ENCODE measurements around the gene CRYZ. TPM values are rescaled to one million over a fixed set of nuclear protein-coding genes. Genes with fewer than 3 reads are reported as not detected.
"Not testable (repeated sequence)": the region's sequence is repeated elsewhere in the genome, so short reads cannot be mapped to it uniquely, and the experiment has no call there.

The CRYZ gene
- total RNA-seq, 2 experiments from 2014 or later, result 15.3 to 18.0 TPM

GRCh38 chr1:74755475-74755874 lies 22.6 kb upstream of the CRYZ start:
- Mint-ChIP-seq H3K9me3 (ENCODE audit: insufficient read depth) (peaks cover 9% of the 10 kb centered on the region), H3K27me3 (ENCODE audit: low read depth) (no peaks in the 10 kb centered on the region), H3K27ac (no peak overlapping the region), H3K4me3 (no peak overlapping the region), H3K36me3 (ENCODE audit: low read depth) (peaks cover 78% of the 10 kb centered on the region), H3K4me1 (ENCODE audit: low read depth) (no peaks in the 10 kb centered on the region)
- no peak for DNase-seq
- ATAC-seq, result no peak
- ChIA-PET POLR2A (no interaction called here), CTCF (no interaction called here)

DNA sequence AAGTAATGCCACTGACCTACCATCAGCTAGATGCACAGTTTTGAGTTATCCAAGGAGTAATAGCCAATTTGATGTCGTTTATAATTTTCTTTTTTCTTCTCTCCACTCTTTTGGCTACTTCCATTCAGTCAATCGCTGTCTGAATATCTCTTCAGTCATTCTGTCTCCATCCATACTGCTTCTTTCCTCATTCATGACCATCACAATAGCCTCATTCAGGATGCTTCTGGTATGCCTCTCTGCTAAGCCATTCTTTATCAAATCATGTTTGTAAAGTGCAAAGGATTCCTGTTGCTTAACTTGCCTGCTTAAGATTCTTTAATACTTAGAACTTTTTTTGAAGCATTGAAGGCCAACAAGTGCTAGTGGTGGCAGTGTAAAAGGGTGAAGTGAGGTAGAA lies 20.3 kb upstream of the CRYZ start:
- POLR2A ChIA-PET, result no interaction called here
- H3K4me3 Mint-ChIP-seq, result no peak overlapping the region
- CTCF ChIA-PET, result no interaction called here
- peaks cover 9% of the 10 kb centered on the region for H3K9me3 Mint-ChIP-seq (ENCODE audit: insufficient read depth)
- no peaks in the 10 kb centered on the region for H3K27me3 Mint-ChIP-seq (ENCODE audit: low read depth)
- no peak overlapping the region for H3K27ac Mint-ChIP-seq
- peaks cover 72% of the 10 kb centered on the region for H3K36me3 Mint-ChIP-seq (ENCODE audit: low read depth)
- DNase-seq, result no peak
- H3K4me1 Mint-ChIP-seq (ENCODE audit: low read depth), result no peaks in the 10 kb centered on the region
- ATAC-seq, result no peak

- H3K4me3 Mint-ChIP-seq, result no peak overlapping the region
- peaks cover 60% of the 10 kb centered on the region for H3K36me3 Mint-ChIP-seq (ENCODE audit: low read depth)
- DNase-seq (no peak), ATAC-seq (no peak)
- no peaks in the 10 kb centered on the region for H3K4me1 Mint-ChIP-seq (ENCODE audit: low read depth)
- peaks cover 7% of the 10 kb centered on the region for H3K9me3 Mint-ChIP-seq (ENCODE audit: insufficient read depth)
- H3K27me3 Mint-ChIP-seq (ENCODE audit: low read depth), result no peaks in the 10 kb centered on the region
- H3K27ac Mint-ChIP-seq, result no peak overlapping the region
- CTCF ChIA-PET, result interaction anchor here (2.2 kb wide), 1 partner anchor 15 kb away, joined by 9 read pairs; the partner anchor contains the start of genes CRYZ and TYW3
- POLR2A ChIA-PET, result no interaction called here
Measured at GRCh38 chr1:74748960-74749359, 16.1 kb upstream of the CRYZ start.

DNA sequence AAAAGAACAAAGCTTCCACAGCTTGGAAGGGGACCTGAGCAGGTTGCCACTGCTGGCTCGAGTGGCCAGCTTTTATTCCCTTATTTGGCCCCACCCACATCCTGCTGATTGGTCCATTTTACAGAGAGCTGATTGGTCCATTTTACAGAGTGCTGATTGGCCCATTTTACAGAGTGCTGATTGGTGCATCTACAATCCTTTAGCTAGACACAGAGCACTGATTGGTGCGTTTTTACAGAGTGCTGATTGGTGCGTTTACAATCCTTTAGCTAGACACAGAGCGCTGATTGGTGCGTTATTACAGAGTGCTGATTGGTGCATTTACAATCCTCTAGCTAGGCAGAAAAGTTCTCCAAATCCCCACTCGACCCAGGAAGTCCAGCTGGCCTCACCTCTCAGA lies 12.4 kb upstream of the CRYZ start:
- H3K4me3 Mint-ChIP-seq; POLR2A ChIA-PET; H3K27me3 Mint-ChIP-seq (ENCODE audit: low read depth); H3K27ac Mint-ChIP-seq; ATAC-seq; DNase-seq; H3K4me1 Mint-ChIP-seq (ENCODE audit: low read depth); CTCF ChIA-PET: not testable (repeated sequence)
- Mint-ChIP-seq H3K9me3 (ENCODE audit: insufficient read depth) (peaks cover 13% of the 10 kb centered on the region), H3K36me3 (ENCODE audit: low read depth) (peaks cover 70% of the 10 kb centered on the region)

DNA sequence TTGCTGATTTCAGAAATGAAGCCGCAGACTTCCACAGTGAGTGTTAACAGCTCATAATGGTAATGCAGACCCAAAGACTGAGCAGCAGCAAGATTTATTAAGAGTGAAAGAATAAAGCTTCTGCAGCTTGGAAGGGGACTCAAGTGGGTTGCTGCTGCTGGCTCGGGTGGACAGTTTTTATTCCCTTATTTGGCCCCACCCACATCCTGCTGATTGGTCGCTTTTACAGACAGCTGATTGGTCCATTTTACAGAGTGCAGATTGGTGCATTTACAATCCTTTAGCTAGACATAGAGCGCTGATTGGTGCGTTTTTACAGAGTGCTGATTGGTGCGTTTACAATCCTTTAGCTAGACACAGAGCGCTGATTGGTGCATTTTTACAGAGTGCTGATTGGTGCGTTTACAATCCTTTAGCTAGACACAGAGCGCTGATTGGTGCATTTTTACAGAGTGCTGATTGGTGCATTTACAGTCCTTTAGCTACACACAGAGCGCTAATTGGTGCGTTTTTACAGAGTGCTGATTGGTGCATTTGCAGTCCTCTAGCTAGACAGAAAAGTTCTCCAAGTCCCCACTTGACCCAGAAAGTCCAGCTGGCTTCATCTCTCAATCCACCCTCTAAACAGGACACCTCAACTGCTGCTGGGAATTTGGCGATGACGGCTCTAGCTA lies 7.6 kb upstream of the CRYZ start:
- H3K9me3 Mint-ChIP-seq (ENCODE audit: insufficient read depth), result peaks cover 13% of the 10 kb centered on the region
- CTCF ChIA-PET; H3K27me3 Mint-ChIP-seq (ENCODE audit: low read depth); DNase-seq; POLR2A ChIA-PET; ATAC-seq; H3K4me3 Mint-ChIP-seq; H3K4me1 Mint-ChIP-seq (ENCODE audit: low read depth); H3K27ac Mint-ChIP-seq: not testable (repeated sequence)
- peaks cover 75% of the 10 kb centered on the region for H3K36me3 Mint-ChIP-seq (ENCODE audit: low read depth)

DNA sequence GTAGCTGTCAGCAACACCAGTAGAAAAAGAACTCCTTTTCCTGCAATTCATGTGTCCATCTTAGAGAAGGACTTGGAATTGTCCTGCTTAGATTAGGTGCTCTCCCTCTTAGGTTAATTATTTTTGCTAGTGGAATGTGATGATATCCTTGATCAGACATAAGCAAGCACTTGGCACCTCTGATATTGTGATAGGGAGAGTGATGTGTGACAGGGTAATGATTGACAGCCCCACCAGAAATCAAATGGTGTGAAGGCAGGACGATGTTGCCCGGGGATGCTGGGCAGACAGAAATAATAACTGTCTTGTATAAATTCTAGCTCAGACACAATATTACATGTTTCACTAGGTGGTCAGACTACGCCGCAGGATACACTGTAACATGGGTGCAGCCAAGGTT lies 4.5 kb upstream of the CRYZ start:
- ATAC-seq (no peak), DNase-seq (no peak)
- Mint-ChIP-seq H3K36me3 (ENCODE audit: low read depth) (peaks cover 48% of the 10 kb centered on the region), H3K27ac (no peak overlapping the region), H3K27me3 (ENCODE audit: low read depth) (no peaks in the 10 kb centered on the region), H3K4me3 (no peak overlapping the region), H3K9me3 (ENCODE audit: insufficient read depth) (no peaks in the 10 kb centered on the region), H3K4me1 (ENCODE audit: low read depth) (peaks cover 13% of the 10 kb centered on the region)
- CTCF ChIA-PET, result no interaction called here
- POLR2A ChIA-PET, result no interaction called here

- ChIA-PET POLR2A (interaction anchor here (1.4 kb wide), 1 partner anchor 1053 kb away, joined by 3 read pairs; no protein-coding TSS in a partner anchor), CTCF (interaction anchor here (0.6 to 2.5 kb wide), 13 partner anchors 9 to 668 kb away, joined by 3 to 14 read pairs (median 4); no protein-coding TSS in a partner anchor)
- H3K4me3 Mint-ChIP-seq, result peak overlapping the region; percentile 91
- H3K36me3 Mint-ChIP-seq (ENCODE audit: low read depth), result peaks cover 19% of the 10 kb centered on the region
- DNase-seq, result peak; percentile 65
- peaks cover 25% of the 10 kb centered on the region for H3K4me1 Mint-ChIP-seq (ENCODE audit: low read depth)
- no peaks in the 10 kb centered on the region for H3K9me3 Mint-ChIP-seq (ENCODE audit: insufficient read depth)
- ATAC-seq, result peak; percentile 64
- no peaks in the 10 kb centered on the region for H3K27me3 Mint-ChIP-seq (ENCODE audit: low read depth)
- H3K27ac Mint-ChIP-seq, result peak overlapping the region; percentile 99
Measured at GRCh38 chr1:74733604-74734484, 994 bp upstream of the CRYZ start.

- CTCF ChIA-PET, result interaction anchor here (0.8 to 2.5 kb wide), 7 partner anchors 9 to 229 kb away, joined by 3 to 14 read pairs (median 9); no protein-coding TSS in a partner anchor
- peak; percentile 30 for ATAC-seq
- Mint-ChIP-seq H3K27ac (peak overlapping the region; percentile 99), H3K4me3 (peak overlapping the region; percentile 91), H3K4me1 (ENCODE audit: low read depth) (peaks cover 26% of the 10 kb centered on the region)
- not testable (repeated sequence) for H3K36me3 Mint-ChIP-seq (ENCODE audit: low read depth); DNase-seq; H3K27me3 Mint-ChIP-seq (ENCODE audit: low read depth); H3K9me3 Mint-ChIP-seq (ENCODE audit: insufficient read depth)
- POLR2A ChIA-PET, result interaction anchor here (1.4 kb wide), 1 partner anchor 1055 kb away, joined by 3 read pairs; no protein-coding TSS in a partner anchor
Measured at GRCh38 chr1:74732071-74732946, 541 bp downstream of the CRYZ start.

DNA sequence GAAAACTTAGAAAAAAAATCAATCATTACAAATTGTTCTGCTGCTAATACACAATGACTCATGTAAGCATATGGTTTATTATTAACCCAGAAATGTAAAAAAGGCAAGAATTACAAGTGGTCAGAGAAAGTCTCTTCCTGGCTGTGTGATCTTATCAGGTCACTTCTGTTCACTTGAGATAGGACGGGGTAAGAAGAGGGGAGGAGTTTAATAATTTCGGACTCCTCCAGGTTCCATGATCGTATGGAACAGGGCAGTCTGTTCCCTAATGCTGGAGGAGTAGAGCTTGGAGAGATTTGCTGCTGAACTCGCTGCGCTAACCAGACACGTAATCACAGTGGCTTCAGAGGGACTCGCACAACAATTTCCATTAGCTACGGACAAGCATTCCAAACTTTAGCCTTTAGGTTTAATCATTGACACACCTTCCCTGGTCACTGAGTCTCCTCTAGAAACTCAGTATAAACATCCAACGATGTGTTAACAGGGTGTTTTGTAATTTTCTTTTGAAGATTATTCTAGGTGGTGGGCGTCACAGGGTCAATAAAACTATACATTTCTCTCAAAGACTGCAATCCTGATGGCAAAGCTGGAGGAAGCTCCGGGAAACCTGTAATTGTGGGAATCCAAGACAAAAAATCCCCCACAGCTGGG lies 1.3 kb downstream of the CRYZ start:
- H3K4me3 Mint-ChIP-seq, result peak overlapping the region; percentile 31
- H3K27ac Mint-ChIP-seq, result no peak overlapping the region
- H3K4me1 Mint-ChIP-seq (ENCODE audit: low read depth), result peaks cover 26% of the 10 kb centered on the region

GRCh38 chr1:74729741-74730478 lies 2.9 kb downstream of the CRYZ start:
- DNase-seq, result no peak
- POLR2A ChIA-PET, result no interaction called here
- CTCF ChIA-PET, result interaction anchor here (1.0 kb wide), 1 partner anchor 40 kb away, joined by 3 read pairs; no protein-coding TSS in a partner anchor
- no peak overlapping the region for H3K27ac Mint-ChIP-seq
- H3K4me3 Mint-ChIP-seq, result no peak overlapping the region
- ATAC-seq, result no peak
- H3K36me3 Mint-ChIP-seq (ENCODE audit: low read depth), result peaks cover 7% of the 10 kb centered on the region
- H3K4me1 Mint-ChIP-seq (ENCODE audit: low read depth), result peaks cover 21% of the 10 kb centered on the region
- no peaks in the 10 kb centered on the region for H3K27me3 Mint-ChIP-seq (ENCODE audit: low read depth)
- H3K9me3 Mint-ChIP-seq (ENCODE audit: insufficient read depth), result peaks cover 12% of the 10 kb centered on the region

More for the DNA sequence above, 1.3 kb downstream of the CRYZ start:
- ChIA-PET CTCF (no interaction called here), POLR2A (no interaction called here)
- DNase-seq (no peak), ATAC-seq (no peak)
- H3K36me3 Mint-ChIP-seq (ENCODE audit: low read depth), result peaks cover 4% of the 10 kb centered on the region
- peaks cover 7% of the 10 kb centered on the region for H3K9me3 Mint-ChIP-seq (ENCODE audit: insufficient read depth)
- no peaks in the 10 kb centered on the region for H3K27me3 Mint-ChIP-seq (ENCODE audit: low read depth)

DNA sequence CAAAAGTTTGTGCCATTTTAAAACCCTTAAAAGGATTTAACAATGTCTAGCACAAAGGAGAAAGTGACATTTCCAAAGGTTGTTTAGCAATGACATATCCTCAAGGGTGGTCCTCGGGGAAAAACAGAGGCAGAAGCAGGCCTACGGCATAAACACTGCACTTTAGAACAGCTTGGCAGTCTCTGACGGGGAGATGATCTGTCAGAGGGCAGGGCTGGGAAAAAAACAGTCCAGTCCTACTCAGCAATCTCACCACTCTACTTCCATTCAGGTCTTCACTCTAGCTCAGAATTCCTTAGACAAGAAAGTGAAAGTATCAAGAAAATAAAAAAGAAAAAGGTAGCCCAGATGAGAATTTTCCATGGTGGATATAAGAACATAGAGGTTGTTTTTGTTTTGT lies 4.1 kb downstream of the CRYZ start:
- CTCF ChIA-PET, result no interaction called here
- Mint-ChIP-seq H3K27ac (no peak overlapping the region), H3K4me1 (ENCODE audit: low read depth) (peaks cover 13% of the 10 kb centered on the region), H3K4me3 (no peak overlapping the region), H3K36me3 (ENCODE audit: low read depth) (peaks cover 7% of the 10 kb centered on the region), H3K9me3 (ENCODE audit: insufficient read depth) (peaks cover 12% of the 10 kb centered on the region), H3K27me3 (ENCODE audit: low read depth) (no peaks in the 10 kb centered on the region)
- DNase-seq (no peak), ATAC-seq (no peak)
- POLR2A ChIA-PET, result no interaction called here
